ENCODE results near the gene DHX29.

DNA sequence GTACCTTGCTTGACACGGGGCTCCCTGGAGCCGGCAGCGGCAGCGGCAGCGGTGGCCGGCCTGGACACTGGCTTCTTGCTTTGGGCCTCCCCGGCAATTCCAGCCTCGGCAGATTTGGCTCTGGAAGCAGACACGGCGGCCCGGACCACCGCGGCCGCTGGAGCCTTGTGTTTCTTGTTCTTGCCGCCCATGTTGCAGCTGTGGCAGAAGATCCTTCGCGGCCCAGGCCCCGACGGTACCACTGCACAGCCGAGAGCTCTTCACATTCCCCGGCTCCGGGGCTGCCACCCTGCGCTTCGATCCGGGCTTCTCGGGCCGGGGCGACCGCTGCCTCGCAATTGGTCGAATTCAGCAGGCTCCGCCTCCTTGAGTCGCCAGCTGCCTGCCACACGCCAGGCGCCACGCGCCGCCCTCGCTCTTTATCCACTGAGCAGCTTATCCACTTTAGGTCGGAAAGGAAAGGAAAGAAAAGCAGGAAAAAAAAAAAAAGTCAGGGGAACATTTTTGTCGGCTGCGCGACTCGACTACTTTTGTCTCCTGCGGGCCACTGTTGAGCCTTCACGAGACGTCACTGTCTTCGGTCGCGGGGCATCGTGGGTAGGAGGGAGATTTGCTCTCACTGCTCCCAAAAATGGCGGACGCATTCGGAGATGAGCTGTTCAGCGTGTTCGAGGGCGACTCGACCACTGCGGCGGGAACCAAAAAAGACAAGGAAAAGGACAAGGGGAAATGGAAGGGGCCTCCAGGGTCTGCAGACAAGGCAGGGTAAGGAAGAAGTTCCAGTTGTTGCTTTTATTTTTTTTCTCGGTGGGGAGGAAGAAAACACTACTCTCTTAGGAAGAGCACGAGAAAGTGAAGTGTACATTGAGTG, at the start of gene DHX29, which contains the start of gene MTREX:
- TF ChIP-seq POLR2A (IDR thresholded peaks at IDR 0.05; ENCODE audit: low read length) (peak; percentile 90), GATA1 (IDR thresholded peaks at IDR 0.05; ENCODE audit: low read depth, low read length) (no peak)

All from erythroblast (primary cell).